Activated naive CD4-positive, alpha-beta T cell treated with Interleukin-2 at 50 U/mL for 16 hours (primary cell): ENCODE results near the gene CIB4.

Experiments
- DNase-seq: peaks from one replicate; pipeline ENCODE4 v3.0.0-alpha.2; 2020

CIB4 gene

DNA sequence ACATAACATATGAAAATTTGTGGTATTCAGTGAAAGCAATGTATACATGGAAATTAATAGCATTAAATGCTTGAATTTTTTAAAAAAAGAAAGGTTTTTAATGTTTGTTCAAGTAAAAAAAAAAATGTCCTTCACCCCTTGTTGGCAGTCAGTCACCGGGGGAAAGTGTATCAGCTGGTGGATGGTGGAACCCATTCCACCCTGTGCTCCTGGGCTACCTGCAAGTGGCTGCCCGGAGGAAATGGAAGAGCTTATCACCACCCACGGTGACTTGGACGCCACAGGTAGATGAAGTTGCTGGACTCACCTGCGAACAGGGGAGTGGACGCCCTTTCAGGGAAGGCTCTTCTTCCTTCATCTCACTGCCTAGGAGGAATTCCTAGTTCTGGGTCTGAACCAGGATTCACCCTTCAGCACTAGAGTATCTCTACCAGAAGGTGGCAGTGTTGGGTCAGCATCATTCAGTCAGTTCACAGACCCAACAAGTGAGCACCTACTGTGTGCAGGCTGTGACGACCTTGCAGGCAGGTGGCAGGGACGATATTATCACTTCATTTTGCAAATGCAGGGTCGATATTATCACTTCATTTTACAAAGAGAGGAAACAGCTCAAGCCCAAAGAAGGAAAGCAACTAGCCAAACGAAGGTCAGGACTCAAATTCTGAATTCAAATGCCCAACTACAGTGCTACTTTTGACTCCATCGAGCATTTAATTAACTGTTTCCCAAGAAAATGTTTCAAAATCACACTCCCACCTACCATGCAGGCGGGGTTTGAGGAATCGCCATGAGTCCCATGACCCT is 35.8 kb downstream of the CIB4 start:
- DNase-seq, result no peak

DNA sequence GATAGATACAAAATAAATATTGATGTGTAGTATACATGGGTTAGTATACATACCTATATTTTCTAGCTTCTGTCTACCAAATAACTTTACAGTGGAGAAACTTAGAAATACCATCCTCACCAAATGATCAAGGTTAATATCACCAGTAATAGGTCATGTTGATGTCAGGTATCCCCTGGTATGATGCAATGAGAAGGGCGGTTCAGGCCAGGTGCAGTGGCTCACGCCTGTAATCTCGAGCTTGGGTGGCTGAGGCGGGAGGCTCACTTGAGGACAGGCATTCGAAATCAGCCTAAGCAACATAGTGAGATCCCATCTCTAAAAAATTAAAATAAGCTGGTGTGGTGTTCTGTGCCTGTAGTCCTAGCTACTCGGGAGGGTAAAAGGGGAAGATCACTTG is 38.6 kb downstream of the CIB4 start:
- no peak for DNase-seq

DNA sequence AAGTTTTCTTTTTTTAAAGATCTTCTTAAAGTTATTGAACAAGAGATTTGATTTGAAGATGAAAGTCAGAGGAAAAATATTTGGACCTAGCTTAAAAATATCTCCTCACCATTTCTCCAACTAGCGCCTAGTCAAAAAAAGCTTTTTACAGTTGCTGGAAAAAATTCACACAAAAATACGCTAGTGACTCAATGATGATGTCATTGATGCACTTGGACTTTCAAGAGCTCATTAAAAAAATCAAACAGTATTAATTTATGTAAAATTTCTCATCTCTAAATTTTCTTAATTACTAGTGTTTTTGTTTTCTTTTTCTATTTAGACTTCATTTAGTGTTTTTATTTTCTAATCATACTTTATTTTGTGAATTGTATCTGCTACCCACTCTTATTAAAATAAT is 41.8 kb downstream of the CIB4 start:
- DNase-seq, result no peak

DNA sequence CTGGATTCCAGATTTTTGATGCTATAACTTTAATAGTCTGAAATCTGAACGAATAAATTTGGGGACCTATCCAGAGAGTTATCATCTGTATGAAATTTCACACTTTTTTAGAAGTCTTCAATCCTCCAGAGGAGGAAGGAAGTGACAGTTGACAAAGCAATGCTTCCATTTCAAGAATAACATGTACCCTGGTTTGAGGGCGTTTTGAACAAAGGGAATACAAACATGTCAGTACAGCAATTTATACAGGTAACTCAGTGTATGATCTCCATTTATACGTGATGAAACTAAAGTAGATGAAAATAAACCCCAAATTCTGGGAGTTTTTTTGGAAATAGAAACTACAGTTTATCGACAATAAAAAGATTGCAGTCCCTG is 42.2 kb downstream of the CIB4 start:
- DNase-seq, result no peak

DNA sequence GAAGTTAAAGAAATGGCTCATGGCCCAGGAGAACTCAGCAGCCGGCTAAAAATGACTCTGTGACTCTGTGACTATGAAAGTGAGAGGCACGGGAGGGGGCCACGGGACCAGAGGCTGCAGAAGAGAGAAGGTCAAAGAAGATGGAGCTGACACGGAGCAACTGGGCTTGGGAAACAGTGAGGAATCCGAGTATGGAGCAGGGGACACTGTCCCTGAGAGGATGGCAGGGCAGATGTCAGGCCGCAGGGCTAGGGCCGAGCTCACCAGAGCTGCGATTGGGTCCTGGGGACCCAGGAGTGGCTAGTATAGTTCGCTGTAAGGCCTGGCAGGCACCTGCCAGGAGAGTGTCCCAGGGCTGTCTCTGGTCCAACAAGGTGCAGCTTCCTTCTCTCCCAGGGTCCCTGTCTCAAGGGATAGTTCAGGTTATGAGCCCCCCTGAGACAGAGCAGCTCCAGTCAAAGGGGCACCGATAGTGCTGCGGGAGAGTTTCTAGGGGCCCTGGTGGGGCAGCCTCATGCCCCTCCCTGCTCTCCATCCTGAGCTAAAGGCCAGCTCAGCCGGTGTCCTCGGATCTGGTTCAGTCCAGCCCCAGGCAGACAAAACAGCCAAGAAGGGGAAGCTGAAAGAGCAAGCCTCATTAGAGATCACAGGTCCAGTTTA is 42.7 kb downstream of the CIB4 start:
- no peak for DNase-seq

DNA sequence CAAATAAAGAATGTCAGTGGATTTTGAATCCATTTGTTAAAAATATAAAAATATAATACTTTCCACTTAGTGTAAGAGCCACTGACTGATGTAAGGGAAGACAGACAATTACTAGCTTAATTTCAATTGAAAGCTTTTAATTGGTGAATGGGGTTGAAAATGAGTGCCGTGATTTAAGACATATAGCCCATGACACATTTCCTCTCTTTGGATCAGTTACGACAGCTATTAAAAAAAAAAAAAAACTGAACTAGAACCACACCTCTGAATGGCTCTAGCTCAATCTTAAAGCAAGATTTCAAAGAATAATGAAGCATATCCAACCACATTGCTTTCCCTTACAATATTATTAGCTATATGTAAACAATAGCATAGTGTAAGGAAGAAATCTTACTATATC is 44.0 kb downstream of the CIB4 start:
- DNase-seq, result no peak

DNA sequence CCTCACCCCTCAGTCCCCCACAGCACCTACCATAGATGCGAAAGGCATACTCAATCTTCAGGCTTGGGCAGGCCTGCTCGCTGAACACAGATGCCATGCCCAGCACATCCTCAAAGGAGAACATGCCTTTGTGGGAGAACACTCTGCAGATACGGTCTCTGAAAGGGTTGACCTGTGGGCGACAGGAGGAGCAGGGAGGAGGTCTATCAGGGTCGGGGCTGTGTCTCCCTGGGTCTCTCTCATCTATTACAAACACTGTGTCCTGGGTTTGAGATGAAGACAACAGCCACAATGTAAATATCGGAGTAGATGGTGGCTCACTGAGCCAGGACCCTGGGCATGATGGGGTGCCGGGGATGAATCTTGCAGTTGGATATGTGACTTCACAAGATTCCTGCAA is 46.0 kb downstream of the CIB4 start:
- no peak for DNase-seq

DNA sequence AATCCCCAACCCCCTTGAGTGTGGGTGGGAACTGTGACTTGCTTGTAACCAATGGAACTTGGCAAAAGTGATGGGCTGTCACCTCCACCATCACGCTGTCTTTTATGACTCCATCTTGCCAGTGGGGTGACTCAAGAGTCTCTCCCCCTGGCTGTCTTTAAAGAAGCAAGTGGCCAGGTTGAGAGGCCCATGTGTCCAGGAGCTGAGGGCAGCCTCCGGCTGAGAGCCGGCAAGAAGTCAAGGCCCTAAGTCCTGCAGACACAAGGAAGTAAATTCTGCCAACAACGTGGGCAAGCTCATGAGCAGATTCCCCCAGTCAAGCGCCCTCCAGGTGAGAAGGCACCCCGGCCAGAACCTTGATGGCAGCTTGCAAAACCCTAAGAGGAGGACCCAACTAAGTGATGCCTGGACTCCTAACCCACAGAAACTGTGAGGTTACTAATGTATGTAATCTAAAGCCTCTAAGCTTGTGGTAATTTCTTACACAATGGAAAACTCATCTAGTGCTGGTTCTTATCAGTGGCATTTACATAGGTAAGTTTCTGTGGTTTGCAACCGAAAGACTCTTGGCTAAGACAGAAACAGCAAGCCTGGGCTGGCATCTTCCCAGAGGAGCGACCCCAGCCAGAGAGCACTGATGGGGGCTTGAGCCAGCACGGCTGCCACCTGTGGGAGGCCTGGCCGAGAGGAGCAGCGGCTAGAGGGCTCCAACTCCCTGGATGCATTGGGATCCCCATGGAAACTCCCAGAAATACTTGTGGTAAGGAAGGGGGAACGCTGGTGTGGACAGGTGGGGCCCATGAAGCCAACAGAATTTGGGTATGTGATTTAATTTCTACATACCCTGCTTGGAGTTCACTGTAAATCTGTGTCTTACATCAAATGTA is 49.3 kb downstream of the CIB4 start:
- no peak for DNase-seq

DNA sequence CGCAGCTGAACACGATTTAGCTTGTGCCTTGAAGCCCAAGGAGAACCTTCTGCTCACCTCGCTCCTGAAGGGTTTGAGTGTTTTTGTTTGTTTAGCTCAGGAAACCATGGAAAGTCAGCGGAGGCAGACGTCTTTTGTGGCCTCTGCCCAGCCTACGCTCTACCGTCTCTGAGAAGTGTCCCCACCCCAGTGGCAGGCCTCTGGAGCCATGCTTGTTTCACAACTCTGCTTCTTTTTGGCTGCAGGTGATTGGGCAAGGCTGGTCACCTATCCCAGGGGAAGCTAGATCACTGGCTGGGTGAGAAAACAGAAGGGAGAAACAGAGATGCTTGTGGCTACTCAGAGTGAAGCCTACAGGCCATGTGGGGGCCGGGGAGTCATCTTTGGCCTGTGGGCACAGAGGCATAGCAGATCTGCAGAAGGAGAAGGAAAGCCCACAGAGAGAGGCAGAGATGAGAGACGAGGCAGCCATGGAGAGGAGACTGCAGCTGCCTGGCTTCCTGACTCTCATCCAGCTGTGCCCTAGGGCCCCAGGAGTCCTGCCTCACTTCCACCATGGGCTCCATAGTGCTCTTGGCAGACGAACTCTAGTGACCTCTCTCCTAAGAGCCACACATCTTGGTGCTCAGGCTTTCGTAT is 50.1 kb downstream of the CIB4 start:
- no peak for DNase-seq

DNA sequence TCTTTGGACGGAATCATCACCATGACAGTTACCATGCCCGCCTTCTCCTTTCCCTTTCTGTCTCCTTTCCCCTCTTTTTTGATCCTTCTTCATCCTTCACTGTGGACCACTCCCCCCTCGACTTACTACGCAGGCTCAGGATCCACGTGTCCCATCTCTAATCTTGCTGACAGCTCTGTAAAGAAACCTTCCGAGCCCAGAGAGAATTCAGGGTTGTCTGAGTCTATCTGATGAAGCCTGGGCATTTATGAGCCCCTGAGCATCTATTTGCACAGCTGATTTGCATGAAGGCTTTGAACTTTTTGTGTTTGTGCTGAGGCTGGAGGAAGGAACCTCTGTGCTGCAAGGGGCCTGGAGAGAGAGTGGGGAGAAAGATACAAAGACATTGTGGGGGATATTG is 50.7 kb downstream of the CIB4 start:
- DNase-seq, result no peak

DNA sequence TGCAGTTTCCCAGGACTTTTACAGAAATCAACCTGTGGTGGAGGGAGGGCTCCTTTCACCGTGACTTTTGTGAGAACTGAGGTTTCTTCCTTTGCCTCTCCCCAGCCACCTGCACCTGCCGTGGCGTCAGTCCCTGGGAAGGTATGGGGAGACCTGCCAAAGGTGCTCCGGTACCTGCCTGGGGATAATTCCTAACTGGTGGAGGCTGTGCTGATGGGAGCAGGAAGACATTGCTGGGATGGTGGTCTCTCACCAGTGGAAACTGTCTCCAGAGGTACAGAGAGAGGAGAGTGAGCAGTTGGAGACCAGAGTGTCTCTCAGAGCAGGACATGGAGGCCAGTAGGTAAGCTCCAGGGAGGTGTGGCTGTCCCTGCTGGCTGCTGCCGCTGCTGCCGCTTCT is 52.6 kb downstream of the CIB4 start:
- no peak for DNase-seq

DNA sequence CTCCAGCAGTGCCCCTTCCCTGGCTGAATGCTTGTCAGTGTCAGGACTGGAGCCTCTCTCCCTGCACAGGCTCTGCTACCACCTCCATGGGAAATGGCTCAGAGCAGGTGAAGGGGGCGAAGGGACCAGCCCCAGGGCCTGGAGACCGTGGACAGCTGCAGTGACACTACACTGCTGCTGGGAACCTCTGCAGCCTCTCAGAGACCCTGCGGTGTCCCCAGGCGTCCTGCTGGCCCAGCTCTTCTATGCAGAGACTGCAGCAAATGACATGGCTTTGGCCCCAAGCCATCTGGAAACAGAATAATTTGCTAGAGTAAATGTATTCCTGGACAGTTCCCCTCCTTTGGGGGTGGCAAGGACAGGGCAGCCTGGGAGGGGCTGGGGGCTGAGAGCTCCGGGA is 53.2 kb downstream of the CIB4 start:
- no peak for DNase-seq

DNA sequence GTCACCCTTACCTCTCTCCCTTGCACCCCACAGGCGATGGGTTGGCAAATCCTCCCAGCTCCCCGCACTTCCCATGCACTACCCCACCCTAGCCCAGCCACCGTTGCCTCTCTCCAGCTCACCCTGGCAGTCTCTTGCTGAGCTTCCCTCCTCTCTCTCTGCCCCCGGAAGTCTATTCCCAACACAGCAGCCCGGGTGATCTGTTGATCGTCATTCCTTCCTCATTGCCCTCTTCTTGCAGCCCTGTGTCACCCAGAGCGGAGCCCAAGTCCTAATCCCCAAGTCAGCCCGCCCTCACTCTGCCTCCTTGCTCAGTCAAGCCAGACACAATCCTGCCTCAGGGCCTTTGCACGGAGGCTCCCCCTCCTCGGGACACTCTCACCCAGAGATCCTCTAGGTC is 55.2 kb downstream of the CIB4 start:
- no peak for DNase-seq

DNA sequence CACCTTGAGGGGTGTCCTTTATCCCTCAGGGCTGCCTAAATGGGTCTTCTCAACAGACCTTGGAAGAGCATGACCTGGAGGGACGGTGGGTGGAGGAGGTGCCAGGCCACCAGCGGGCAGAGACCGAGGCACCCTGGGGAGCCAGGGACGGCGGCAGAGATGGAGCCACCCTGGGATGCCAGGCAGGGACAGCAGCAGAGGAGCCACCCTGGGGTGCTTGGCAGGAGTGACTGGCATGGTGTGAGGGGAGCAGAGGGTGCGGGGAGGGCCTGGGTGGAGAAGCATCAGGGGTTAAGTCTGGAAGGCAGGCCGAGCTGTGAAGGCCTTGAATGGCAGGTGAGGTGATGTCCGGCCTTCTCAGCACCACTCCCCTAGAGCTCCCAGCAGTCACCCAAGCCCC is 56.1 kb downstream of the CIB4 start:
- DNase-seq, result no peak

DNA sequence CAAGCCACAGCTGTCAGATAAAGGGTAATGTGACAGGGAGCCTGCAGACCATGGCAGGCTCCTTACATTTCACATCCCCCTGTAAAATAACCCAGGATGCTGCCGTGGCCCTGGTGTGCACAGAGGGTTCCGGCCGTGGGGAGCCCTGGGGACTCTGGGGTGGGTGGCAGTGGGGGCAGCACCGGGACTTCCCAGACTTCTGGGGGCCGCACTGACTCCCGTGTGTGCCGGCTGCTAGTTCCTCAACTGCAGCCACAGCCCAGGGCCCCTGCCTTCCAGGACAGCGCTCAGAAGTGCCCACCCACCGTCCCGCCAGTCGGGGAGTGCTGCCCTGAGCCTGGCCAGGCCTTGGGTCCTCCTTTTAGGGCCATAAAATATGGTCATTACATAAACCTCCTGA is 56.5 kb downstream of the CIB4 start:
- DNase-seq, result no peak

DNA sequence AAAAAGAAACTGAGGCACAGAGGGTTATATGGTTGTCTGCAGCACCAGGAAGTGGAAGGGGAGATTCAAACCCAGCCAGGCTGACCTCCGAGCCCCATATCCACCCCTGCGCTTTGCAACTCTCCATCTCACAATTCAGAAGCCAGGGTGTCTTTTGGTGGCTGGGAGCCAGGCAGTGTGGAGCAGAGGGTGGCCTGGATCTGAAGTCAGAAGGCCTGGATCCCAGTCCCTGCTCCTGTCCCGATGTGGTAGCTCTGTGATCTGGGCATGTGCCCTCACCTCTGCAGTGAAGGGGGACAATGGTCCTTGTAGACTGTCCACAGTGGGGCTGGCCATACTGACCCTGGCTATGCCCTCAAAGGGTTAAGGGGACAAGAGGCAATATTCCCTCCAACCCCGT is 57.0 kb downstream of the CIB4 start:
- no peak for DNase-seq

DNA sequence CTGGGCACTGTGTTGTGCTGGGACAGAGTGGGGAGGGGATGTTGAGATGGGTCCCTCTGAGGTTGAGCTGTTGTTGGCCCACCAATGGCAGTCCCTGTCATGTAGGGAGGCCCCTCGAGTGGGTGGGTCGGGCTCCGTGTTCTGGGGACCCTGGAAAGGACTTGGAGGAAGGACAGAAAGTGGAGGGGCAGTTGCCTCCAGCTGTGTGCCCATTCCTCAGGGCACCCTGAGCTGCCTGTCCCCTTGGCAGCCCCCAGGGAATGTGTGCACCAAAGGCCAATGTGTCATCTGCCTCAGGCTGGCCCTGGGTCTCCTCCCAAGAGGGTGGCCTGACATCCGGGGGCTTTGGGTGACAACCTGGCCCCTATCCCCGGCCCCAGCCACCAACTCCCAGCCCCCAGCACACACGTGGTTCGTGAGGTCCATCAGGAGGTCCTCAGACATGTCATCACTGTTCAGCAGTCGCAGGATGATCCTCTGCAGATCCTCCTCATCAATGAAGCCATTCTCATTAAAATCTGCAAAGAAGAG is 57.7 kb downstream of the CIB4 start:
- no peak for DNase-seq

DNA sequence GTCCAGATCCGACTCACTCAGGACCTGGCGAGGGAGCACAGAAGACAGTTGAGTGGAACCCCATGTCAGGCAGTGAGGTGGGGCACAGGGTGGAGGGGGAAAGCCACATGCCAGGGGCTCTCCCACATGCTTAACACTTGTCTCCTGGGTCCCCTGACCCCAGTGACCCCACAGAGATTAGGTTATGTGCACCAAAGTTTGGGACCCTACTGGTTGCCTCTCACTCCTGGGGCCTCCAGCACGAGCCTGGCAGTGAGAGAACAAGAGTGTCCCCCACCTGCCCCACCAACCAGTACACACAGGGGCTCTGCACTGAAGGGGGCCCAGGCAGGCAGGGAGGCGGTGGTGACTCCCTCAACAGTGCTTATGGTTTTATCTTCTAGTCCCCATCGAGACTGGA is 58.3 kb downstream of the CIB4 start:
- no peak for DNase-seq

DNA sequence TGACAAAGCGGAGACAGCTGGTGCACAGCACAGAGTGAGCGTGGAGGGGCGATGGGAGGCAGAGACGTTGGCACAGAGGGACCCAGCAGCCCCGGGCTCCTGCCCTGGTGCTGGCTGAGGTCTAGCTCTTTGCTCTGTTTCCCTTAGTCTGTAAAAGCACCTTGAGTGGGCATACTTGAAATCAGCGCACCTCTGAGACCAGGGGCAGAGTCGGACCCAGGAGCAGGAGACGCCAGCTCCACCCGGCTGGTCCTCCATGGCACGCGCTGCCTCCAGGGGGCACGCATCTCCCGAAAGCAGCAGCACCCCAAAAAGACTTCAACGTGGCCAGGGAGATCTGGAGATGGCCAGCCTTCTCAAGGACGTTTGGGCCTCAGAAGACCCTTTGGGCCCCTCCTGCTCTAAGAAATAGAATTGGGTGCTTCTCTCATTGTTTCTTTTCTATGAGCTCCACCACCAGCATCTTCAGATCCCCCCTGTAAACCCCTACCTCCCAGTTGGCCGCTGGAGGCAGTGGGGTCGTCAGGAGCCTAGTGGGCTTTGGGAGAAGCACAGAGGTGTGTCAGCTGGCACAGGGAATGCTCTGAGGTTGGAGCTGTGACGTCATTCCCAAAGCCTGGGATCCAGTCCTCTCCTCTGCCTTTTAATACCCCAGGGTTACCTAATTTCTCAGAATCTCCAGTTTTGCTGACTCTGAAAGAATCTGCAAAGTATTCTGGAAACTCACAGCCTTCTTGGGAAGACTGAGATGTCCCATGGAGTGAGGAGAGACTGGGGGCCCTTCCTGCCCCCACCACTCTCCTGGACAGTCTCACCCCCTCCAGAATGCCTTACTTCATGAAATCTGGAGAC is 58.9 kb downstream of the CIB4 start:
- DNase-seq, result no peak

DNA sequence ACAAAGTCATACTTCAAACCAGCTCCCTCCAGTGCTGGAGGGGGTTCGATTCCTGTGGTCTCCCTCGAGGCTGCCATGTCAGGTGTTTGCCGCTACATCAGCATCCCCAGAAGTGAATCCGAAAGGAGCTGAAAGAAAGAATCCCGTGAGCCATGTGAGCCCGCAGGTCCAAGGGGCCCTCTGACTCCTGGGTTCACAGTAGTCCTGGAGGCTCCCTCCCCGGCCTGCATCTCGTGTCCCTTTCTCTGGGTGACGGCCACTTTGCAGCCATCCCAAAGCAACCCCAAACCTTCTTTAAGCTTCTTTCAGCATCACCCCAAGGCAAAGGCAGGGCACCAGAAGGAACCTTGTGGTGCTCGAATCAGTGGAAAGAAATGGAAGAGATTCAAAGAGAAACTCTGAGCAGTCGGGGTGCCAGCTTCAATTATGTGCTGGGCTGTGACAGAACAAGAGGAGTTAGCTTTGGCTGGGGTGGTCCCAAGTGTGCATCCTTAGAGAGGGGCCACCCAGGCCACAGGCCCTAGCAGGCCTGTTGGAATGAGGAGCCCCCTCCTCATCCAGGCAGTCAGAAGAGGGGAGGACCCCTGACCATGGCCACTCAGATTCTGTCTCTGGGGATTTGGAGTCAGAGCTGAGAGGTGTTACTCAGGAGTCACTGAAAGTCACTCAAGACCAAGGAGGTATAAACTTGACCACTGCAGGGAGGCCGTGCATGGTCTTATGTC is 59.7 kb downstream of the CIB4 start:
- no peak for DNase-seq

DNA sequence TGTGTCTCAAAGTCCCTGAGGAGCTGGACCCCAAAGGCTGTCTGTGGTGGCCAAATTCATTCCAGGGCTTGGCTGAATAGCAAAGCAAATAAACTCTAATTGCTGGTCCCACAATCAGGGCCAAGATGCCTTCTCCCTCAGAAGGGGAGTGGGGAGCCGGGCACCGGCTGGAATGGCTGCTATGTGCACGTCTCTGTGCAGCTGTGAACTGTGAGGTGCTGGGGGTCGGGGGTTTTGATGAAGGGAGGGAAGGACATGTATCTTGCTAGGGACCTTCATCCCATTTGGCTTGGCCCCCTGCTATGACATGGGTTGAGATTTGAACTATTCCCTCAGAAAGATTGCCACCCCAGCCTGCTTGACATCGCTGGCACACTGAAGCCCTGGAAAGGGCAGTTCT is 60.4 kb downstream of the CIB4 start:
- DNase-seq, result no peak
